PC-9 (cell line): Measurements from ENCODE around the gene PRR5L. TPM values are rescaled to one million over a fixed set of nuclear protein-coding genes. Genes with fewer than 3 reads are reported as not detected.

Experiments
- BruUV-seq: library from RNA; stranded (reverse); fragments of 400-500 nt; replicated peaks from 2 replicates; lab custom pipeline; 2021; lab: Mats Ljungman, UMichigan
- CTCF ChIA-PET: fragments of 300-600 bp; sonication (Branson Sonifier 250); formaldehyde crosslinking; loops from one replicate; lab custom pipeline; 2022; ENCODE audit warnings: antibody characterized with exemption; lab: Charles Lee
- POLR2A ChIA-PET: fragments of 300-600 bp; sonication (Branson Sonifier 250); formaldehyde crosslinking; loops from one replicate; lab custom pipeline; 2022; ENCODE audit warnings: antibody characterized with exemption; ENCODE audit not compliant: unreplicated experiment; lab: Charles Lee
- DNase-seq, 2 experiments: peaks; one replicate each; pipeline versions ENCODE4 v3.0.0 to v3.0.0-alpha.2; 2015 to 2022; ENCODE audit warnings: mixed read lengths in 1 of 2
- H2AFZ ChIP-seq: fragments of 200-600 bp; sonication (generic); 2 replicates; pipeline ENCODE4 v1.8.1; 2017; ENCODE audit warnings: antibody characterized with exemption
- H3F3A ChIP-seq: fragments of 200-600 bp; sonication (generic); 2 replicates; pipeline ENCODE4 v1.8.1; 2017; ENCODE audit warnings: antibody characterized with exemption, mild to moderate bottlenecking, low read depth; ENCODE audit not compliant: insufficient read depth
- H3K27ac ChIP-seq: fragments of 200-600 bp; sonication (generic); 2 replicates; pipeline ENCODE4 v1.6.1; 2016; ENCODE audit warnings: mixed run types
- H3K27me3 ChIP-seq: fragments of 200-600 bp; sonication (generic); 2 replicates; pipeline ENCODE4 v1.6.1; 2016; ENCODE audit warnings: low read depth, mixed run types; ENCODE audit not compliant: insufficient read depth
- H3K36me3 ChIP-seq: fragments of 200-600 bp; sonication (generic); 2 replicates; pipeline ENCODE4 v1.6.1; 2016; ENCODE audit warnings: low read depth, mixed run types
- H3K4me1 ChIP-seq: fragments of 200-600 bp; sonication (generic); replicated peaks from 2 replicates; pipeline ENCODE4 v1.6.1; 2016; ENCODE audit warnings: mixed run types; ENCODE audit not compliant: insufficient read depth
- H3K4me2 ChIP-seq: fragments of 200-600 bp; sonication (generic); 2 replicates; pipeline ENCODE4 v1.6.1; 2017; ENCODE audit warnings: mixed run types
- H3K4me3 ChIP-seq: fragments of 200-600 bp; sonication (generic); 2 replicates; pipeline ENCODE4 v1.6.1; 2016; ENCODE audit warnings: mixed run types
- H3K79me2 ChIP-seq: fragments of 200-600 bp; sonication (generic); 2 replicates; pipeline ENCODE4 v1.6.1; 2017; ENCODE audit warnings: low read depth, mixed run types
- H3K9me2 ChIP-seq: fragments of 200-600 bp; sonication (generic); 2 replicates; pipeline ENCODE4 v1.8.1; 2017; ENCODE audit warnings: mild to moderate bottlenecking; ENCODE audit not compliant: insufficient read depth
- H3K9me3 ChIP-seq: fragments of 200-600 bp; sonication (generic); 2 replicates; pipeline ENCODE4 v1.8.1; 2016; ENCODE audit warnings: low read depth; ENCODE audit not compliant: insufficient read depth
- H4K20me1 ChIP-seq: fragments of 200-600 bp; sonication (generic); 2 replicates; pipeline ENCODE4 v1.8.1; 2017; ENCODE audit not compliant: insufficient read depth
- EZH2 ChIP-seq: fragments of 200-600 bp; sonication (generic); IDR thresholded peaks from 2 replicates; pipeline ENCODE4 v1.8.0; 2017; ENCODE audit warnings: antibody characterized with exemption, low read depth
- intact Hi-C: fragments of 100-400 bp; cut with micrococcal nuclease; formaldehyde crosslinking; loops from one replicate; pipeline ENCODE4 v1.10.0; 2022; ENCODE audit not compliant: unreplicated experiment
- total RNA-seq: library from RNA; stranded (reverse); gene quantifications from 2 replicates; pipeline ENCODE4 v1.2.3, GENCODE V29; 2021
- TF ChIP-seq, protein P1 (sequence below): fragments of 200-600 bp; sonication (generic); conservative IDR thresholded peaks from 2 replicates; pipeline ENCODE4 v1.6.1; 2017; ENCODE audit warnings: mixed run types, antibody characterized with exemption, mild to moderate bottlenecking, moderate library complexity

Gene PRR5L
- total RNA-seq, 1 experiment from 2014 or later: 5.1 TPM

DNA sequence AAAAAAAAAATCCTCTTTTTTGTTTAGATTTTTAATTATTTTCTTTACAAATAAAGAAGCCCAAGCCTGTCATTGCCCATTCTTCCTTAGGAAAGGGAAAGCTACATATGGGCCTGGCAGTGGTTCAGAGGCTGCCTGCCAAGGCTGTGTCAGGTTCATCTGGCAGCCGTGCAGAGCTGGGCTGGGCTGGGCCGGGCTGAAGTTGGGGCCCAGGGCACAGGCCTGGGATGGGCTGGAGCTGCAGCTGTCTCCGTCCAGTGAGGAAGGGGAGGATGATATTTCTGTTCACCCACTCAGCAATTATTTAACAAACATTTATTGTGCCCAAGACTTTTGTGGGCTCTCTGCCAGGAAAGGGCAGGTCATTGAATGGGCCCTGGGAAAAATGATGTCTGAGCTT is 4.6 kb downstream of the PRR5L start:
- no peak overlapping the region for H2AFZ ChIP-seq
- no peak for TF ChIP-seq EZH2
- TF ChIP-seq, protein P1, sequence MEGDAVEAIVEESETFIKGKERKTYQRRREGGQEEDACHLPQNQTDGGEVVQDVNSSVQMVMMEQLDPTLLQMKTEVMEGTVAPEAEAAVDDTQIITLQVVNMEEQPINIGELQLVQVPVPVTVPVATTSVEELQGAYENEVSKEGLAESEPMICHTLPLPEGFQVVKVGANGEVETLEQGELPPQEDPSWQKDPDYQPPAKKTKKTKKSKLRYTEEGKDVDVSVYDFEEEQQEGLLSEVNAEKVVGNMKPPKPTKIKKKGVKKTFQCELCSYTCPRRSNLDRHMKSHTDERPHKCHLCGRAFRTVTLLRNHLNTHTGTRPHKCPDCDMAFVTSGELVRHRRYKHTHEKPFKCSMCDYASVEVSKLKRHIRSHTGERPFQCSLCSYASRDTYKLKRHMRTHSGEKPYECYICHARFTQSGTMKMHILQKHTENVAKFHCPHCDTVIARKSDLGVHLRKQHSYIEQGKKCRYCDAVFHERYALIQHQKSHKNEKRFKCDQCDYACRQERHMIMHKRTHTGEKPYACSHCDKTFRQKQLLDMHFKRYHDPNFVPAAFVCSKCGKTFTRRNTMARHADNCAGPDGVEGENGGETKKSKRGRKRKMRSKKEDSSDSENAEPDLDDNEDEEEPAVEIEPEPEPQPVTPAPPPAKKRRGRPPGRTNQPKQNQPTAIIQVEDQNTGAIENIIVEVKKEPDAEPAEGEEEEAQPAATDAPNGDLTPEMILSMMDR: no peak
- no peaks in the 10 kb centered on the region for H3K9me3 ChIP-seq
- no peak overlapping the region for H3K4me2 ChIP-seq
- no peaks in the 10 kb centered on the region for H3K36me3 ChIP-seq
- no peaks in the 10 kb centered on the region for H3K27me3 ChIP-seq
- no peaks in the 10 kb centered on the region for H3F3A ChIP-seq
- H3K9me2 ChIP-seq: no peaks in the 10 kb centered on the region
- ChIA-PET CTCF (no interaction called here), POLR2A (no interaction called here)
- H3K79me2 ChIP-seq: no peaks in the 10 kb centered on the region
- BruUV-seq: no TSS peak
- DNase-seq: no peak
- no peak overlapping the region for H3K27ac ChIP-seq
- intact Hi-C loops: no loop called here
- H3K4me3 ChIP-seq: no peak overlapping the region
- 0 out of 2 replicates have a peak, but pooled peaks cover 9% of the 10 kb centered on the region for H3K4me1 ChIP-seq
- H4K20me1 ChIP-seq: no peaks in the 10 kb centered on the region

DNA sequence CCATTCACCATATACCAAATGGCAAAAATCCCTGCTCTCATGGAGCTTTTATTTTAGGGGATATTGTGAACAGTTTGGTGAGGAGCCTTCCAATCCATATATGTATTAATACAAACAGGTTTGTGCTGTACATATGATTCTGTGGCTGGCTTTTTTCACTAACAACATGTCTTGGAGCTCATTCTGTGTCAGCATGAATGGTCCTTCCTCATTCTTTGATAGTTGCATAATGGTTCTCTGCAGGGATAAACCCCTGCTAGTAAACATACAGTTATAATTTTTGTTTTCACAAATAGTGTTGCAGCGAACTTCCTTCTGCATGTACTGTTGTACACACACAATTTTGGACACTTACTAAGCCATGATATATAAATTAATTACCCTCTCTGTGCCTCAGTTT is 8.3 kb downstream of the PRR5L start:
- no TSS peak for BruUV-seq
- ChIA-PET POLR2A (no interaction called here), CTCF (no interaction called here)
- Histone ChIP-seq H3K27ac (no peak overlapping the region), H3K27me3 (no peaks in the 10 kb centered on the region), H3K4me2 (no peak overlapping the region), H3K9me3 (no peaks in the 10 kb centered on the region), H3K36me3 (no peaks in the 10 kb centered on the region), H3F3A (no peaks in the 10 kb centered on the region), H3K79me2 (no peaks in the 10 kb centered on the region), H3K9me2 (no peaks in the 10 kb centered on the region), H3K4me1 (0 out of 2 replicates have a peak, but pooled peaks cover 9% of the 10 kb centered on the region), H2AFZ (no peak overlapping the region), H3K4me3 (no peak overlapping the region), H4K20me1 (no peaks in the 10 kb centered on the region)
- no peak for DNase-seq
- no peak for TF ChIP-seq EZH2
- TF ChIP-seq, protein P1: no peak
- intact Hi-C loops: no loop called here

DNA sequence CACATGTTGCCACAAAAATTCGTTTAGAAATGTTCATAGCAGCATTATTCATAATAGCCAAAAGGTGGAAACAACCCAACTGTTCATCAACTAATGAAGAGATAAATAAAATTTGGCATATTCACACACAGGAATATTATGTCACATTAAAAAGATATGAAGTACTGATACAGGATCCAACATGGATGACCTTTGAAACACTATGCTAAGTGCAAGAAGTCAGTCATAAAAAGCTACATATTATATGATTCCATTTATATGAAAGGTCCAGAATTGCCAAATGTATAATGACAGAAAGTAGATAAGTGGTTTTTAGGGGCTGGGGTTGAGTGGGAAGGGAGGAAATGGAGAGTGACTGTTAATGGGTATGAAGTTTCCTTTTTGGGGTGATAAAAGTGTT is 9.0 kb downstream of the PRR5L start:
- TF ChIP-seq, protein P1: no peak
- no peak for TF ChIP-seq EZH2
- H3K4me2 ChIP-seq: no peak overlapping the region
- H3K9me2 ChIP-seq: no peaks in the 10 kb centered on the region
- no peaks in the 10 kb centered on the region for H3K36me3 ChIP-seq
- H2AFZ ChIP-seq: no peak overlapping the region
- no peaks in the 10 kb centered on the region for H3K27me3 ChIP-seq
- BruUV-seq: no TSS peak
- H4K20me1 ChIP-seq: no peaks in the 10 kb centered on the region
- ChIA-PET CTCF (no interaction called here), POLR2A (no interaction called here)
- H3K4me3 ChIP-seq: no peak overlapping the region
- intact Hi-C loops: no loop called here
- H3K27ac ChIP-seq: no peak overlapping the region
- H3K4me1 ChIP-seq: 0 out of 2 replicates have a peak, but pooled peaks cover 9% of the 10 kb centered on the region
- H3K9me3 ChIP-seq: 0 out of 2 replicates have a peak, but pooled peaks cover 4% of the 10 kb centered on the region
- no peaks in the 10 kb centered on the region for H3F3A ChIP-seq
- no peaks in the 10 kb centered on the region for H3K79me2 ChIP-seq
- no peak for DNase-seq
